AG09309 (cell line): ENCODE results near the gene OR5B12.

Experiments used
- DNase-seq: peaks from one replicate; pipeline ENCODE4 v3.0.0-alpha.2; 2010; ENCODE audit warnings: low read depth
- H3K4me3 ChIP-seq: 2 replicates; pipeline ENCODE4 v1.5.1; 2011; ENCODE audit warnings: mild to moderate bottlenecking, low read depth, low read length, moderate library complexity; ENCODE audit not compliant: control insufficient read depth
- CTCF ChIP-seq: IDR thresholded peaks from 2 replicates; pipeline ENCODE4 v1.5.1; 2011; ENCODE audit warnings: mild to moderate bottlenecking, low read depth, low read length, inconsistent platforms; ENCODE audit not compliant: insufficient read depth, control insufficient read depth; ENCODE audit errors: missing control alignments

The OR5B12 gene

DNA sequence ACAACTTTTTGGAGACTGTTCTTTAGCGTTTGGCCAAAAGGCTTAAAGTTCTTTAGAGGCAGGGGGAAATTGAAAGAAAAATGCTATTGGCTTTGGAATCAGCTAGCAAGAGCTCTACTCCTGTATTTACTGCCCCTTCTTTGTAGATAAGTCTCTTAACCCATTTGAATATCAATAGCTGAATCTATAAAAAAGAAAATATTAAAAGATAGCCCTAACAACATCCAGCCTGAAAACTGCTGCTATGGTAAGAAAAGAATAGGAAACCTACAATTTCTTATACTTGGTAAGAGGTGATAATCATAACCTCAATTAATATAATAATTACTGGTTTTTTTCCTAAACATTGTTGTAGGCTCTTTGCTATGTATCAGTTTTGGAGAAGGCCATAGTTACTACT, at the start of gene OR5B12:
Gene OR5B12, minus strand, starts transcription at position 101 of the 400 bp plus-strand sequence. CDS start 2,085 bp downstream, outside the sequence.
- H3K4me3 ChIP-seq = no peak within 1 kb of the TSS
- no peak for TF ChIP-seq CTCF
- no peak for DNase-seq

- no peak for TF ChIP-seq CTCF
- DNase-seq = no peak
- no peak overlapping the region for H3K4me3 ChIP-seq
Measured at GRCh38 chr11:58490827-58491226, 48.8 kb upstream of the OR5B12 start.

DNA sequence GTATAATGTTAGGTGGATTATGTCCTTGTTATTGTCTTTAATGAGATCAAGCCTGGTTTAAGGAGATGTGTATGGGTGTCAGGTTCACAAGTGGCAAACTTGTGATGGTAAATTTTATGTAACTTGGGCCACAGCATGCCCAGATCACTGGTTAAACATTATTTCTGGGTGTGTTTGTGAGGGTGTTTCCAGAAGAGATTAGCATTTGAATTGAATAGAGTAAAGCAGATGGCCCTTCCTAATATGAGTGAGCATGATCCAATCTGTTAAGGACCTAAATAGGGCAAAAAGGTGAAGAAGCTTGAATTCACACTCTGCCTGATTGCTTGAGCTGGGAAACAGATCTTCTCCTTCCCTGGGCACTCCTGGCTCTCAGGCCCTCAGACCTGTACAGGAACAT, 45.1 kb upstream of the OR5B12 start:
- TF ChIP-seq CTCF = no peak
- no peak for DNase-seq
- no peak overlapping the region for H3K4me3 ChIP-seq

GRCh38 chr11:58485961-58486360, 43.9 kb upstream of the OR5B12 start:
- no peak for TF ChIP-seq CTCF
- H3K4me3 ChIP-seq = no peak overlapping the region
- no peak for DNase-seq

- no peak for DNase-seq
- TF ChIP-seq CTCF = no peak
- H3K4me3 ChIP-seq = no peak overlapping the region
Measured at GRCh38 chr11:58471892-58472291, 29.9 kb upstream of the OR5B12 start.

- TF ChIP-seq CTCF = no peak
- H3K4me3 ChIP-seq = no peak overlapping the region
- DNase-seq = no peak
Measured at GRCh38 chr11:58466293-58466692, 24.3 kb upstream of the OR5B12 start.

DNA sequence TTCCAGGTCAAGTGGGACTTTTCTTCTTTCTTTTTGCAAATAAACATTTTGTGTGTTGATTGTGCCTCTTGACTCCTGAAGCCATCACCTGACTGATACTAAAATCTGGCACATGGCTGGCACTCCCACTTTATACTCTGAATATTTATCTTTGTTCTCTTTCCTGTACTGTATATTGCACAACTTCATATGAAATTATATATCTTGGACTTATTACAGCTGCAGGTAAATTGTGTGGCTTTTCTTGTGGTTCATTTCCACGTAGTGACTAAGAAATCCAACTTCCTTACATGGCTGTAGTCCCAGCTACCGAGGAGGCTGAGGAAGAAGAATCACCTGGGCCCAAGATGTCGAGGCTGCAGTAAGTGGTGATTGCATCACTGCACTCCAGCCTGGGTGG, 23.7 kb upstream of the OR5B12 start:
- DNase-seq = no peak
- no peak for TF ChIP-seq CTCF
- no peak overlapping the region for H3K4me3 ChIP-seq
